Astrocyte (in vitro differentiated cells and primary cell): ENCODE results near the gene NR2F2. TPM values are rescaled to one million over a fixed set of nuclear protein-coding genes. Genes with fewer than 3 reads are reported as not detected.

Source experiments
- DNase-seq: peaks from one replicate; pipeline ENCODE4 v3.0.0-alpha.2; 2010; ENCODE audit warnings: low read depth
- FAIRE-seq: peaks from 2 replicates; lab custom pipeline; 2011; peaks lifted over from hg19 to GRCh38; lab: Jason Lieb, UNC
- H2AFZ ChIP-seq: 2 replicates; pipeline ENCODE4 v1.6.0; 2012; ENCODE audit warnings: low read depth, low read length, inconsistent platforms
- H3K27ac ChIP-seq: 2 replicates; pipeline ENCODE4 v1.5.1; 2011; ENCODE audit warnings: low read depth, low read length, inconsistent platforms
- H3K27me3 ChIP-seq: 2 replicates; pipeline ENCODE4 v1.6.0; 2011; ENCODE audit warnings: low read length, inconsistent platforms; ENCODE audit not compliant: insufficient read depth
- H3K36me3 ChIP-seq: 2 replicates; pipeline ENCODE4 v1.5.1; 2011; ENCODE audit warnings: low read length, inconsistent platforms; ENCODE audit not compliant: insufficient read depth
- H3K4me1 ChIP-seq: 2 replicates; pipeline ENCODE4 v1.5.1; 2011; ENCODE audit warnings: low read length, inconsistent platforms; ENCODE audit not compliant: insufficient read depth
- H3K4me2 ChIP-seq: 2 replicates; pipeline ENCODE4 v1.6.0; 2012; ENCODE audit warnings: low read length, inconsistent platforms
- H3K4me3 ChIP-seq: 2 replicates; pipeline ENCODE4 v1.5.1; 2011; ENCODE audit warnings: low read depth, mild to moderate bottlenecking, low read length, inconsistent platforms; ENCODE audit not compliant: insufficient read depth
- H3K79me2 ChIP-seq: 2 replicates; pipeline ENCODE4 v1.6.0; 2012; ENCODE audit warnings: mild to moderate bottlenecking, low read length, inconsistent platforms; ENCODE audit not compliant: insufficient read depth
- H3K9ac ChIP-seq: 2 replicates; pipeline ENCODE4 v1.6.0; 2012; ENCODE audit warnings: mild to moderate bottlenecking, low read length, inconsistent platforms
- H3K9me3 ChIP-seq: 2 replicates; pipeline ENCODE4 v1.5.1; 2012; ENCODE audit warnings: low read depth, mild to moderate bottlenecking, low read length, inconsistent platforms; ENCODE audit not compliant: insufficient read depth
- H4K20me1 ChIP-seq: 2 replicates; pipeline ENCODE4 v1.6.0; 2012; ENCODE audit warnings: low read length, inconsistent platforms; ENCODE audit not compliant: insufficient read depth
- H3K27ac Mint-ChIP-seq: one replicate; pipeline ENCODE4 v1.8.0; 2021; ENCODE audit warnings: mild to moderate bottlenecking, mixed read lengths; ENCODE audit not compliant: unreplicated experiment
- H3K27me3 Mint-ChIP-seq: one replicate; pipeline ENCODE4 v1.8.0; 2021; ENCODE audit warnings: low read depth, mixed read lengths; ENCODE audit not compliant: unreplicated experiment
- H3K36me3 Mint-ChIP-seq: one replicate; pipeline ENCODE4 v1.8.0; 2021; ENCODE audit warnings: low read depth, mixed read lengths; ENCODE audit not compliant: unreplicated experiment
- H3K4me1 Mint-ChIP-seq: one replicate; pipeline ENCODE4 v1.8.0; 2021; ENCODE audit warnings: low read depth, mixed read lengths; ENCODE audit not compliant: unreplicated experiment
- H3K4me3 Mint-ChIP-seq: one replicate; pipeline ENCODE4 v1.8.0; 2021; ENCODE audit warnings: mild to moderate bottlenecking, moderate library complexity, mixed read lengths; ENCODE audit not compliant: unreplicated experiment
- H3K9me3 Mint-ChIP-seq: one replicate; pipeline ENCODE4 v1.8.0; 2021; ENCODE audit warnings: mild to moderate bottlenecking, mixed read lengths; ENCODE audit not compliant: unreplicated experiment
- CTCF ChIP-seq: IDR thresholded peaks from 2 replicates; pipeline ENCODE4 v1.5.1; 2011; ENCODE audit warnings: low read depth, mild to moderate bottlenecking, inconsistent platforms, low read length, moderate library complexity; ENCODE audit not compliant: insufficient read depth
- EZH2 ChIP-seq: IDR thresholded peaks from 2 replicates; pipeline ENCODE4 v1.6.1; 2012; ENCODE audit warnings: mild to moderate bottlenecking, low read length, inconsistent platforms; ENCODE audit not compliant: insufficient read depth
- total RNA-seq: library from RNA; stranded (reverse); gene quantifications from 2 replicates; pipeline ENCODE4 v1.2.1, GENCODE V29; 2021

Gene NR2F2
- total RNA-seq, 1 donor from 2014 or later, result 75.8 TPM

GRCh38 chr15:96303503-96304056 lies 26.9 kb upstream of the NR2F2 start:
- H3K4me1 Mint-ChIP-seq, result no peaks in the 10 kb centered on the region
- H3K27me3 Mint-ChIP-seq, result no peaks in the 10 kb centered on the region
- H3K4me3 Mint-ChIP-seq, result no peak overlapping the region
- H3K27ac ChIP-seq, result no peak overlapping the region
- FAIRE-seq (no peak), DNase-seq (no peak)
- peaks cover 3% of the 10 kb centered on the region for H3K9me3 ChIP-seq
- H3K9ac ChIP-seq, result no peak overlapping the region
- H3K27ac Mint-ChIP-seq, result no peak overlapping the region
- TF ChIP-seq CTCF (no peak), EZH2 (no peak)
- H3K79me2 ChIP-seq, result no peaks in the 10 kb centered on the region
- H3K36me3 ChIP-seq, result no peaks in the 10 kb centered on the region
- no peak overlapping the region for H3K4me2 ChIP-seq
- H3K36me3 Mint-ChIP-seq, result peaks cover under 1% of the 10 kb centered on the region
- H4K20me1 ChIP-seq, result no peaks in the 10 kb centered on the region
- no peaks in the 10 kb centered on the region for H3K27me3 ChIP-seq
- peaks cover 4% of the 10 kb centered on the region for H3K9me3 Mint-ChIP-seq
- H3K4me1 ChIP-seq, result no peaks in the 10 kb centered on the region
- H2AFZ ChIP-seq, result no peak overlapping the region
- no peak overlapping the region for H3K4me3 ChIP-seq

GRCh38 chr15:96304839-96305238 lies 25.7 kb upstream of the NR2F2 start:
- H3K27me3 ChIP-seq, result no peaks in the 10 kb centered on the region
- DNase-seq, result no peak
- Mint-ChIP-seq H3K36me3 (no peaks in the 10 kb centered on the region), H3K9me3 (no peaks in the 10 kb centered on the region), H3K27me3 (no peaks in the 10 kb centered on the region), H3K4me3 (no peak overlapping the region), H3K4me1 (no peaks in the 10 kb centered on the region), H3K27ac (no peak overlapping the region)
- FAIRE-seq, result no peak
- no peaks in the 10 kb centered on the region for H3K4me1 ChIP-seq
- TF ChIP-seq CTCF, result no peak
- no peak for TF ChIP-seq EZH2
- no peaks in the 10 kb centered on the region for H3K9me3 ChIP-seq
- no peaks in the 10 kb centered on the region for H3K36me3 ChIP-seq
- H4K20me1 ChIP-seq, result no peaks in the 10 kb centered on the region
- H3K9ac ChIP-seq, result no peak overlapping the region
- no peak overlapping the region for H3K4me2 ChIP-seq
- no peak overlapping the region for H2AFZ ChIP-seq
- H3K27ac ChIP-seq, result no peak overlapping the region
- H3K4me3 ChIP-seq, result no peak overlapping the region
- H3K79me2 ChIP-seq, result no peaks in the 10 kb centered on the region

GRCh38 chr15:96306321-96306720 lies 24.2 kb upstream of the NR2F2 start:
- Histone ChIP-seq H4K20me1 (no peaks in the 10 kb centered on the region), H3K4me2 (no peak overlapping the region), H3K9ac (no peak overlapping the region), H2AFZ (no peak overlapping the region), H3K36me3 (no peaks in the 10 kb centered on the region), H3K9me3 (no peaks in the 10 kb centered on the region), H3K4me3 (no peak overlapping the region), H3K27me3 (no peaks in the 10 kb centered on the region), H3K4me1 (no peaks in the 10 kb centered on the region), H3K27ac (no peak overlapping the region), H3K79me2 (no peaks in the 10 kb centered on the region)
- Mint-ChIP-seq H3K9me3 (no peaks in the 10 kb centered on the region), H3K4me3 (no peak overlapping the region), H3K27me3 (no peaks in the 10 kb centered on the region), H3K36me3 (no peaks in the 10 kb centered on the region), H3K27ac (no peak overlapping the region), H3K4me1 (no peaks in the 10 kb centered on the region)
- no peak for FAIRE-seq
- TF ChIP-seq EZH2 (no peak), CTCF (no peak)
- DNase-seq, result no peak
